Measurements from ENCODE around the gene NUMA1.
A peak's percentile ranks its signal among the peaks of the same experiment; 100 is the strongest.

The NUMA1 gene

DNA sequence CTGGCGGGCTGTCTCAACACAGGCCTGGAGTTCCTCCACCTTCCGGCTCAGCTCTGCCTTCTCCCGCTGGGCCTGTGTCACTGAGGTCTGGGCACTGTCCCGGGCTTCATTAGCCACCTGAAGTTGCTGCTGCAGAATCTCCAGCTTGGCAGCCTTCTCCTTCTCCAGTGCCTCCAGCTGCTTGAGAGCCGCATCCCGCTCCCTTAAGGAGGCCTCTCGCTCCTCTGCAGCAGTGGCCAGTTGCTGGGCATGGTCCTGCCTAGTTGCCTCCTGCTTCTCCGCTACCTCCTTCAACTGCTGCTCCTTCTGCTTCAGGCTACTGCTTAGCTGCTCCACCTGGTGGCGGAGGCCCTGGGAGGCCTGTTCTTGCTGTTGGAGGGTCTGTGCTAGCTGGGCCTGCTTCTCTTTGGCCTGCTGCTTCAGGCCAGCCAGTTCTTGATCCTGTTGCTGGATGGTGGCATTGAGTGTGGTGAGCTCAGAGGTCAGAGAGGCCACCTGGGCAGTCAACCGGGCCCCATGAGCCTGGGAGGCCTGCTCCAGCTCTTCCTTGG is 64.8 kb downstream of the NUMA1 start:
- H3K4me3 Mint-ChIP-seq = no peak overlapping the region
- peaks cover 24% of the 10 kb centered on the region for H3K4me1 Mint-ChIP-seq
- peak overlapping the region; percentile 37 to 78 (median 67) for H3K27ac Mint-ChIP-seq
- peaks cover 83% of the 10 kb centered on the region for H3K36me3 Mint-ChIP-seq (ENCODE audit: low read depth)
- peak; percentile 36 to 53 (median 39) for TF ChIP-seq CTCF (IDR thresholded peaks at IDR 0.05; ENCODE audit: unreplicated experiment in 3 of 3)
- no peaks in the 10 kb centered on the region for H3K9me3 Mint-ChIP-seq
- no peaks in the 10 kb centered on the region for H3K27me3 Mint-ChIP-seq (ENCODE audit: low read depth)

DNA sequence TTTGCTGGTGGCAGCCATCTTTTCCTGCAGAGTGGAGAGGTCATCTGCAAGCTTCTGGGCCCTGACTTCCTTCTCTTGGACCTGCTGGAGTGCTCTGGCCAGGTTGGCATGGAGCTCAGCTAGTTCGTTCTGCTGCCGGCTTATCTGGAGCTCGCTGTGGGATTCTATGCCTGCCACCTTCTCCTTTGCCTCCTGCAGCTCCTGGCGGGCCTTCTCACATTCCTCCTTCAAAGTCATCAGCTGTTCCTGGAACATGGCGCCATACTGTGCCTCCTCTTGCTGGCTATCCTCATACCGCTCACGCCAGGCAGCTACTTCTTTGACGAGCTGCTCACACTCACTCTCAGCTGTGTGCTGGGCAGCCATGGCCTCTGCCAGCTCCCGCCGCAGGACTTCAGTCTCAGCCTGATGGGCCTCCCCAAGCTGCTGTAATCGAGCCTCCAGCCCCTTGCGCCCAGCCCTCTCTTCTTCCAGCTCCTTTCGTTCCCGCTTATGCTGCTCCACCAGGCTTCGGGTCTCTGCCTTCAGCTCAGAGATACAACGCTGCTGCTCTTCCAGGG is 65.5 kb downstream of the NUMA1 start:
- Mint-ChIP-seq H3K27me3 (ENCODE audit: low read depth) (no peaks in the 10 kb centered on the region), H3K9me3 (no peaks in the 10 kb centered on the region), H3K36me3 (ENCODE audit: low read depth) (peaks cover 83% of the 10 kb centered on the region), H3K4me3 (no peak overlapping the region), H3K27ac (peak overlapping the region; percentile 26 to 79 (median 37)), H3K4me1 (peaks cover 24% of the 10 kb centered on the region)
- TF ChIP-seq CTCF (IDR thresholded peaks at IDR 0.05; ENCODE audit: unreplicated experiment in 3 of 3) = no peak

- H3K27me3 Mint-ChIP-seq (ENCODE audit: low read depth) = no peaks in the 10 kb centered on the region
- H3K4me3 Mint-ChIP-seq = no peak overlapping the region
- peaks cover 24% of the 10 kb centered on the region for H3K4me1 Mint-ChIP-seq
- no peaks in the 10 kb centered on the region for H3K9me3 Mint-ChIP-seq
- no peak for TF ChIP-seq CTCF (IDR thresholded peaks at IDR 0.05; ENCODE audit: unreplicated experiment in 3 of 3)
- H3K36me3 Mint-ChIP-seq (ENCODE audit: low read depth) = peaks cover 80% of the 10 kb centered on the region
- peak overlapping the region; percentile 26 to 79 (median 37) for H3K27ac Mint-ChIP-seq
Measured at GRCh38 chr11:72013765-72014711, 66.3 kb downstream of the NUMA1 start.

GRCh38 chr11:72012897-72013721 is 67.2 kb downstream of the NUMA1 start:
- peak overlapping the region in 2 of 3 experiments; percentile 37 to 49 for H3K27ac Mint-ChIP-seq
- no peak for TF ChIP-seq CTCF (IDR thresholded peaks at IDR 0.05; ENCODE audit: unreplicated experiment in 3 of 3)
- H3K4me1 Mint-ChIP-seq = peaks cover 24% of the 10 kb centered on the region
- H3K27me3 Mint-ChIP-seq (ENCODE audit: low read depth) = no peaks in the 10 kb centered on the region
- peaks cover 78% of the 10 kb centered on the region for H3K36me3 Mint-ChIP-seq (ENCODE audit: low read depth)
- H3K4me3 Mint-ChIP-seq = no peak overlapping the region
- H3K9me3 Mint-ChIP-seq = no peaks in the 10 kb centered on the region

DNA sequence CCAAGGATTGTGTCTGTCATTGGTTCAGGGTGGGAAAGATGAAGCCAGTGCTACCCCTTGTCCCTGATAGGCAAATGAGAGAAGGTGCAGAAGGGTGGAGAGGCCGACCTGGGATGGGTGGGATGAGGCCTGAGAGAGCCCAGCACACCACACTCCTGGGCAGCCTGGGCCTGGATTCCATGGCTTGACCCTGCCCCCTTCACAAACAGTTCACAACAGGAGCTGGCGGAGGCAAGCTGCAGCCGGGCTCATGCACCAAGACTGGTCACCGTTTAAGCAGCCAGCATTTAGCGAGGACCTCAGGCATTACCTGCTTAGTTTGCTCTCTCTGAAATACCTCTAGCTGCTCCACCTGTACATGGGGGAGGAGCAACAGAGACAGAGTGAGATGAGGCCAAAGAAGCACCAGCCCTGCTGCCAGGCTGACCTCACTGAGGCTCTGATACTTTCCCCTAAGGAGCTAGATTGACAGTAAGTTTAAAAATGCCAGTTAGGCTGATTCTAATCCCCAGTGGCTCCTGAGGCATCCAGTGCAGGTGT is 68.2 kb downstream of the NUMA1 start:
- TF ChIP-seq CTCF (IDR thresholded peaks at IDR 0.05; ENCODE audit: unreplicated experiment in 3 of 3) = no peak
- peaks cover 79% of the 10 kb centered on the region for H3K36me3 Mint-ChIP-seq (ENCODE audit: low read depth)
- H3K9me3 Mint-ChIP-seq = no peaks in the 10 kb centered on the region
- no peak overlapping the region for H3K4me3 Mint-ChIP-seq
- H3K4me1 Mint-ChIP-seq = peaks cover 24% of the 10 kb centered on the region
- H3K27me3 Mint-ChIP-seq (ENCODE audit: low read depth) = no peaks in the 10 kb centered on the region
- H3K27ac Mint-ChIP-seq = no peak overlapping the region
